HG02763 (cell line): Measurements from ENCODE around the gene RAPGEF5.

Source experiments
- ATAC-seq: cut with Tn5 transposase; IDR thresholded peaks from one replicate; pipeline ENCODE4 v1.9.1; 2021; ENCODE audit warnings: mild to moderate bottlenecking, moderate library complexity; ENCODE audit not compliant: unreplicated experiment

Gene RAPGEF5

DNA sequence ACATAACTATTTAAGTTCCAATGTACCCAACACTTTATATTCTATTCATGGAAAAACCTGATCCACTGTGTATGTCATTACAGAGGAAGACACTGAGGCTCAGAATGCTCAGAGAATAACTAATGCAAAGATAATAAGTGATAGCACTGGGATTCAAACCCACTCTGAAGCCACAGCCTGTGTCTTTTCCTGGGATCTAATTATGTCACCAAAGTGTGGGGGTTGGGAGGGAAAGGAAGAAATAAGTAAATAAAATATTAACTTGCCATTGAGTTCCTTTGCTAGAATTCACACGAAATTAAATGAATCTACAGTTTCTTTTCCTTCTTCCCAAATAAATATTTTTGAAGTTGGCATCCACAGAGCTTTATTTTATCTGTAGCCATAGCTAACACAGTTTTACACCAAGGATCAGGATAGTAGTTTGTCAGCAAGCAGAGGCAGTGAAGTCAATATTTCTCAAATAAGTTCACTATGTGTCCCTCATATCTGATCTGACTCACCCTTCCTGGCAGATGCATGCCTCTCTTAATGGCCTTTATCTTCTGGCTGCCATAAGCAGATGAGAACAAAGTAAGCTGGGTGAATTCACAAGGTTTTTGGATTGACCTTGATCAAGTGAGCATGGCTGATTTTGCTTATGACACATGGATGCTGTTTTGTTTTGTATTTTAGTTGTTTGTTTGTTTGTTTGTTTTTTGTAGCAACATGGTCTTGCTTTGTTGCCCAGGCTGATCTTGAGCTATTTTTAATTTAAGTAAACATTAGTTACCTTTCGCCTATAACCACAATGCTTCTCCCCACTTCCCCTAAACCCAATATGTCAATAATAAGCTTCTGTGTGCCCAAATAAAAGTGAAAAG, 6.3 kb downstream of the RAPGEF5 start:
- peak; percentile 49 for ATAC-seq

DNA sequence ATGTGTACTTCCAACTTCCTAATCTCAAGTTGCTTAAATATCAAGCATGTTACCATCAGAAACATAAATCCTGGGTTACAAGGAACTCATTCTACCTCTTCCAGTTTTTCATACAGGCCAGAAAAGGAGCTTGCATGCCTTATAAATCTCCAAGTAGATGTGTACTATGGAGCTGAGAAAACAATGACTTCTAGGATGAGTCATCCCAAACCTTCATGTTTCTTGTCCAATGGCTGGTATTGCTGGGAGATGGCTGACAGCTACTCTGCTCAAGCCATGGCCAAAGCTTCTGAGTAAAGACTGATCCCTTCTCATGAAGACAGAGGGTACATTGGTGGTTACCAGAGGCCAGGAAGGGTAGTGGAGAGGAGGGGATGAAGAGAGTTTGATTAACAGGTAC, 8.6 kb downstream of the RAPGEF5 start:
- ATAC-seq = no peak

DNA sequence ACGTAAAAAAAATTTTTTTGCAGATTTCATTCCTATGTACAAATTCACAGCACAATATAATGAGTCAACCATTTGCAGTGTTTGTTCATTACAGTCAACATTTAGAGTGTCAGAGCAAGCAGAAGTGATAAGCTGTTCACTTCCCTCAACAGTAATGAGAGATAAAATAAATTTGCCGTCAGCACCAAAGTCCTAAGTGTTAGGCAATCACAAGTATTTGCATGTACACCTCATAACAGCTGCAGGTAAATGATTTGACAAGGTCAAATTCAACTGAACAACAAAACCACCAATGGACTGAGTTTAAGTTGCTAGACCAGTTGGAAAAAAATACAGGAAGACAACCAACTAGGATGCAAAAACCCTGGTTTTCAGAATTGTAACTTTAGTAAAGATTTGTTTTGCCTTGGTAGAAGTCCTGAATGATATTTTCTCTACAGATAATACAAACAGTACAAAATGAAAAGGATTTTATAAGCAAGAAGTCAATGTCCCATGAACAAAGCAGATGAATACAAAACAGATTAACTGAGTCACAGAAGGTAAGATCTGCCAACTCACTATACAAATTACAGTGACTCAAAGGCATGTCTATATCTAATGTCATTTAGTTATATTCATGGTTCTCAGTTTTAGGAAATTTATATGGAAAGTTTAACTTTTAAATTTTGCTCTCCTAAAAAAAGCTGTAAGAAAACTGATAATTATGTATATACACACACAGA, 10.4 kb downstream of the RAPGEF5 start:
- ATAC-seq = no peak

DNA sequence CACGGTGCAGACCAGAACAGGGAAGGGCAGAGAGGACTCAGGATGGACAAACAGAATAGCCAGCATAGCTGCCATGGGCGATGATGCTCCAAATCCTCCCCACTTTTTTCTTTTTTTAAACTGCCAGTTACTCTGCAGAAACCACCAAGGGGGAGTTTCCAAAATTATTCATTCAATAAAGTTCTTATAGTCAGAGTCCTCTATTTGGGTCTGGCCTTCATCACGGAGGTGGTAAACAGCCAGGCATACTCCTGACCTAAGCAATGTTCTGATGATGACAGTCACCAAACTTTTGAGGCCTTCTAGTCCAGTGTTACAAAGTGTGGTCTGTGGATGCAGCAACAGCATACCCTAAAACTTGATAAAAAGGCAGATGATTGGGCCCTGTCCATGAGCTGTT, 12.3 kb downstream of the RAPGEF5 start:
- ATAC-seq = no peak

DNA sequence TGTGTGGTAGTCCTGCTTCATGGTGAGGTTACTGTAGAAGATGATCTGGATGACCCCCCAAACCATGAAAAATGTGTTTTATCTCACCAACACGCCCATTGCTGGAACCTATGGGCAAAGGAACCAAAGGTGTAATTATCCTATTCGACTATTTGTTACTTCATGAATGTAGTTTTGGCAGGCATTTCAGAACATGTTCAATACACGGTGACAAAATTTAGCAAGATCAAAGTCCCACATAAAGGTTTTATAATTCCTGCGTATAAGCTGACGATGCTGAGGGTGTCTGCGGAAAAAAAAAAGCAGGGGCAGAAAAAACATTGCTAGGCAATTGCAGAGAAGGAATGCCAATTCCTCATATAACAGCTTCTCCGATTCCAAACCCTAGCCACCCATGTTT, 13.3 kb downstream of the RAPGEF5 start:
- ATAC-seq = no peak

DNA sequence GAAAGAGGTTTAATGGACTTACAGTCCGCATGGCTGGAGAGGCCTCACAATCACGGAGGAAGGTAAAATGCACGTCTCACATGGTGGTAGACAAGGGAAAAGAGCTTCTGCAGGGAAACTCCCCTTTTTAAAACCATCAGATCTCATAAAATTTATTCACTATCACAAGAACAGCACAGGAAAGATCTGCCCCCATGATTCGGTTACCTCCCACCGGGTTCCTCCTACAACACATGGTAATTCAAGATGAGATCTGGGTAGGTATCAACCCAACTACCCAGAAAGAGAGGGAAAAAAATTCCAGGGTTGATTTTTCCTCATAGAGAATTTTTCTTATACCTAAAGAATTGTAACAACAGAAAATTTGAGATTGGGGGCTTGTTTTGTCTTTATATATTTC, 13.9 kb downstream of the RAPGEF5 start:
- no peak for ATAC-seq

DNA sequence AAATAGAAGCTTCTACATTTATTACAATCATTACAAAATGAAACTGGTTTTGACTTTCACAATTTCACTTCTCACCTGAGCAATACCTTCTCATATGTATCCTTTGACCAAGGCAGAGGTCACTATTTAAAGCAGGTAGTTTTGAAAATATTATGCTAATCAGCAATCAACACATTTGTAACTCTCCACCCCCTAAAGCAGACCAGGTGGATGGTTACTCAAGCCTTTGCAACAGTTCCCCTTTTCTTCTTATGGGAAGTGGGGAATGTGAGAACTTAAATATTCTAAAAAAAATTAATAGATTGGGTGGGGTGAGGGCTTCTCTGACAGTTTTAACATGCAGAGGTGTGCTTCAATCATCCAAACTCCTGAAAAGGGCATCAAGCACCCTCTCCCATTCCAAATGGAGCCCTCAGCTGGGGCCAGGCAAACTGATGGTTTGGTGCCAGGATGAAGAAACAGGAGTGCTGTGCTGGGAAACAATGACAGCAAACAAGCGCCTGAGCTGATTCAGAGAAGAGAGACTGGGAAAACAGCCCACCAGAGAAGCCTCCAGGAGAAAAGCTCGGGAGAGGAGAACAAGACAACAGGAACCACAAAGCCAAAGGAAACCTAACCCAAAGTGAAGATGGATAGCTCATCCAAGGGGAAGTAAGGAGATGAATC, 17.1 kb downstream of the RAPGEF5 start:
- ATAC-seq = no peak

DNA sequence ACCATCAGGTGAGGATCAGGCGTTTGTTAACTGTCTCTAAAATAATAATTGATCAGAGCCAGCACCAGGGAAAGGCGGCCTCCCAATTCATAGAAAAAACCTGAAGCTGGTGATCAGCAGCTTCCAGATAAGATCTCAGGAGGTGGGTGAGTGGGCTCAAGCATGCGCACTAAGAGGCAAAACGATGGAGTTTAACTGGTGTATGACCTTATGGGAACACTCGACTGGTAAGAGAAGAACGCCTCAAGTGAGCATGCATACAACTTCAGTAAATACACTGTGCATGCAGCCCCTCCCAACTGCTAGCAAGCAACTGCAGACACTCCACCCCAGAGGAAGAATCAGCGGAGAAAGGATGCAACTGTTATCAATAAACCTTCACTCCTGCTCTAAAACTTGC, 18.1 kb downstream of the RAPGEF5 start:
- no peak for ATAC-seq

DNA sequence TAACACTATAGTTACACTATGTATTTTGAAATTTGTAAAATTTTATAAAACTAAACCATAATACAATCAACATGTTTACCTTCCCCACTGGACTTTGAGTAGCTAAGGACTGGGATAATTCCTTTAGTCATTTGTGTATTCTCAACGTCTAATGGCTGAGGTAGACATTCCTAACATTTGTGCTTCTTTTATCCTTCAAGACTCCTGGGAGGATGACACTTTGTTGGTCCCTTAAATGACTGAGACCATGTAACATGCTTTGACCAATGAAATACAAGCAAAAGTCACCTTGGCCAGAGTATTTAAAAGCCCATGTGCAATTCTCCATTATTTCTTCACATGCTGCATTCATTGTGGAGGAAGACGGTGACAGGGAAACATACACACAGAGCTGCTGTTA, 18.5 kb downstream of the RAPGEF5 start:
- ATAC-seq = no peak

DNA sequence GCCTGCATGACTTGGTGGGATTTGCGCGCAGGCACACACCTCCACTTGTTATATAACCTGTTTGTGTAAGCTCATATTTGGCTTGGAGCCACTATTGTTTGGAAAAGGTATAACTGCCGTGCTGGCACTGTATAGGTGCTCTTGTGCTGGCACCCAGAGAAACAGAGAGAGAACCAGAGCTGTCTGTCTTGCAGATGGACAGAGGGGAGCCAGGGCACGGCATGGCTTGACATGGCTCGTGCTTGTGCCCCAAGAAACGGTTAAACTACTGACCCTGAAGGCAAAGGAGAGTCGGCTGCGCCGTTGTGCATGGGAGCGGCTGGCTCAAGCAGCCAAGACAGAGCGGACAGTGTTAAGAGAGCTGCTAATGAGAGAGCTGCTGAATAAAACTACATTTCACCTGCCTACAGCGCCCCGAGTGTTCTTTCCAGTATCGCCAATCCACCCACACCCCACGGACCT, 23.2 kb downstream of the RAPGEF5 start:
- no peak for ATAC-seq

DNA sequence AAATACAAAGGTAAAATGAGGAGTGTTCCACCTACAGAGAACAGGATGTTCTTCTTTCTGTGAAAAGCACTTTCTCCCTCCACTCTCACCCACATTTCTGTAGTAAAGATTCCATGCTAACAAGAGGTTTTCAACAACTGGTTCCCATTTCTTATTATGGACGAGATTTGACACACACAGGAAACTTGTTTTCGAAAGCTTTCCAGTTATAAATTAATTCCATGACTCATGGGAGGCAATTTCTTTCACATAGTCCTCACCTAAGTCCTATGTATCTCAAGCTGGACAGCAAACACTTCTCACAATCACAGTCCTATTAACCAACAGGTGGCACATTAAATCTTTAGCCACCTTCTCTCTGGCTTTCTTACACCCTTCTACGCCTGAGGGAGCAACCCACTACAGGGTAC, 24.5 kb downstream of the RAPGEF5 start:
- ATAC-seq = no peak

DNA sequence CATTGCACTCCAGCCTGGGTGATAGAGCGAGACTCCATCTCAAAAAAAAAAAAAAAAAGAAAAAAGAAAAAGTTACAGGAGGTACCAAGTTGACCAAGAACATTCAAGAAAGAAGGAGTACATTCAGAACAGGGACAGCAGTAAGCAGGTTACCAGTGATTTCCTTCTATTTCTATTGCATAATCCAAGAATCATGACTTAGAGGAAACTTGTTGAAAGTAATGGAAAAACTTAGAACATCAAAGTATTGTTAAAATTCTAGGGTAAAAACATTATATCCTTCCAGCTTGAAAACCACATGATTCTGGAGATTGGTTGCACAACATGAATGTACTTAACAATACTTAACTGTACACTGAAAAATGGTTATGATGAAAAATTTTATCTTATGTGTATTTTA, 25.2 kb downstream of the RAPGEF5 start:
- ATAC-seq = no peak

DNA sequence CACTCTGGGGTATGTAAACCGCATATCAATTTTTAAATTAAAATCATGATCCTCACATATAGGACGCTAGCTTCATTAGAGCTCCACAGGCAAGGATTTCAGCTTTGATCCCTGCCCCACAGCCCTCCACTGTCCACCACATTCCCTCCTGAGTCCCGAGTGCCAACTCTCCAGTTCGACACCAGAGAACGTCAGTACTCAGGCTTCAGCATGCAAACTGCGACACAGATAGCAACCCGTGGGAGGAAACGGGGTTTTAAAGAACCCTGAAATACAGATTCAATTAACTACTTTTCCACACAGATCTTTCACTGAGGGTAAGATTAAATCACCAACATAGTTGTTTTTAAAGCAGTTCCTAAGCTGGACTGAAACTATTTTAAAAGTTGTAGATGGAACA, 26.1 kb downstream of the RAPGEF5 start:
- no peak for ATAC-seq

DNA sequence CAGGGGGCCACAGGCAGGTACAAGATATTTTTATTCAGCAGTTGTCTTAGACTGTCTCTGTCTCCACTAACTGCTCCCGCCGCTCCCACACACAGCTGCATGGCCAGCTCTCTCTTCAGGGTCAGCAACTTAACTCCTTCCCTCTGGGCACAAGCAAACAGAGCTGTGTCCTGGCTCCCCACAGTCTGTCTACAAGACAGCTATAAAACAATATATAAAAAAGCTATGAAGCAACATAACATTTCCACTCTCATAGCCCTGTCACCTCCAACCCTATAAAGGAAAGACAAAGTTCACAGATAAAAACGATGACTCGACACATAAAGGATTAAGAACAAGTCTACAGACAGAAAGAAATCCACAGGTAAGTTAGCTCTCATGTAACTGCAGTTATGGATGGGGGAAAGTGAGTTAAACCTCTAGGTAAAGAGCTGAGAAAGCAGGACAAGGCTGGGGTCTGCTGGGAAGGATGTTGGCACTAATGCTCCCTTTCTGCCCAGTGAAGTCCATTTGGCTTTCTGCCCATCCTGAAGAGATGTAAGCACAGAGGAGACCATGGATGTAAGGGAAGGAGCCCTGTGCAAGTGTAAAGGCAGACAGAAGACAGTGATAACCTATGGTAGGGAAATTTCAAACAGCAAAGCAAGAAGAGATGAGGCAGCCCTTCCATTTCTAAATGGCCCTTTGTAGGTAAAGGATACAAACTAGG, 27.0 kb downstream of the RAPGEF5 start:
- no peak for ATAC-seq

DNA sequence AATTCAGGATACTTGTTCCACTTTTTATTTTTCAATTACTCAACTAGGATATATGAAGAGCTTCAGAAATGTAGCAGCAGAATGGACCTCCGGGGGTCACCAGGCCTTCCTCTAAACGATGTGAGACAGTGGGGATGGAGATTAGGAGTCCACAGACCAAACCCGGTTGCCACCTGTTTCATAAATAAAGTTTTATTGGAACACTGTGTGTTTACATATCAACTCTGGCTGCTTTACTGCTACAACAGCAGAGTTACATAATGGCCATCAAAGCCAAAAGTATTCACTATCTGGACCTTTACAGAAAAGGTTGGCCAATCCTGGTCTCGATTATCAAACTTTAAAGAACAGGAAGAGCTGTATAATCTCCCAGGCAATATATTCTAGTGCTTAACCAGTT, 30.8 kb downstream of the RAPGEF5 start:
- no peak for ATAC-seq

DNA sequence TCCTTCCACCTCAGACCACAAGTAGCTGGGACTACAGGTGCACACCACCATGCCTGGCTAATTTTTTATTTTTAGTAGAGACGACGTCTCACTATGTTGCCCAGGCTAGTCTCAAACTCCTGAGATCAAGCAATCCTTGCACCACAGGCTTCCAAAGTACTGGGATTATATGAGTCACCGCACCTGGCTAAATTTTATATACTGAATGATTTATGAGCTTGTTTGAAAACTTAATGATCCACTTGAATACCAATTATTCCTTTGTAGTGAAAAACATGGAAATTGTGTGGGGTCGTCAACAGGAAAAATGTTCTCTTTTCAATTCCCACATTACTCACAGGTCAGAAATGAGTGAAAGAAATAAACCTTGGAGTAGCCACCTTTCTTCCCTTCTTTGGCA, 31.3 kb downstream of the RAPGEF5 start:
- ATAC-seq = no peak

DNA sequence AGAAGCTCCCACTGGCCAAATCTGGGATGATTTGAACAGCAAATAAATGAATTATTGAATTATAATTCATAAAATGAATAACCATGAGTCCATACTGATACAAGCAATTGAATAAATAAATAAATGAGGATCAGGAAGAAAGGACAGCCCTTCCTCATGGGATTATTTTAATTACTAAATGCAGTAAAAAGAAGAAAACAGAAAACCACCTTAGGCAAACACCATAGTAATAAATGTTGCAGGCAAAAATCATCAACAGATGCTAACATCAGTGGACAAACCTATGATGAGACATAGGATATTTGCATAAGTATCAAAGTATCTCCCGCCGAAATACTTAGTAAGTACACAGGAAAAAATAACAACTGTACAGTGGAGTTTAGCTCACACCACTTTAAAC, 33.2 kb downstream of the RAPGEF5 start:
- ATAC-seq = no peak

DNA sequence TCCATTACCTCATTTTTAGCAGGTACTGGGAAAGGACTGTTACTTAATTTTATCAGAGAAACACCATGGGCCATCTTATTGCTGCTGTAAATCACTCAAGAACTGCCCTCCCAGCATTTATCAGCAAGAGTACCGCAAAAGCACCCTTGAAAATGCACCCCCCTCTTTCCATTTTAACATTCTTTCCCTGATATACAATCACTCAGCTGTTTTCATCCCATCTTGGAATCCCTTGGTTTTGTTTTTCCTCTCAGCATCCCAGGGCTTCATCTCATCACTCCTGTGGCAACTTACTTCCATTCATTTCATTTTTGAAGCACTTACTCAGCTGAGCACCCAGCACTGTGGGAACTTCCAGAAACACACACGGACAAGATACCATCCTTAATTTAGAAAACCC, 36.5 kb downstream of the RAPGEF5 start:
- ATAC-seq = no peak

DNA sequence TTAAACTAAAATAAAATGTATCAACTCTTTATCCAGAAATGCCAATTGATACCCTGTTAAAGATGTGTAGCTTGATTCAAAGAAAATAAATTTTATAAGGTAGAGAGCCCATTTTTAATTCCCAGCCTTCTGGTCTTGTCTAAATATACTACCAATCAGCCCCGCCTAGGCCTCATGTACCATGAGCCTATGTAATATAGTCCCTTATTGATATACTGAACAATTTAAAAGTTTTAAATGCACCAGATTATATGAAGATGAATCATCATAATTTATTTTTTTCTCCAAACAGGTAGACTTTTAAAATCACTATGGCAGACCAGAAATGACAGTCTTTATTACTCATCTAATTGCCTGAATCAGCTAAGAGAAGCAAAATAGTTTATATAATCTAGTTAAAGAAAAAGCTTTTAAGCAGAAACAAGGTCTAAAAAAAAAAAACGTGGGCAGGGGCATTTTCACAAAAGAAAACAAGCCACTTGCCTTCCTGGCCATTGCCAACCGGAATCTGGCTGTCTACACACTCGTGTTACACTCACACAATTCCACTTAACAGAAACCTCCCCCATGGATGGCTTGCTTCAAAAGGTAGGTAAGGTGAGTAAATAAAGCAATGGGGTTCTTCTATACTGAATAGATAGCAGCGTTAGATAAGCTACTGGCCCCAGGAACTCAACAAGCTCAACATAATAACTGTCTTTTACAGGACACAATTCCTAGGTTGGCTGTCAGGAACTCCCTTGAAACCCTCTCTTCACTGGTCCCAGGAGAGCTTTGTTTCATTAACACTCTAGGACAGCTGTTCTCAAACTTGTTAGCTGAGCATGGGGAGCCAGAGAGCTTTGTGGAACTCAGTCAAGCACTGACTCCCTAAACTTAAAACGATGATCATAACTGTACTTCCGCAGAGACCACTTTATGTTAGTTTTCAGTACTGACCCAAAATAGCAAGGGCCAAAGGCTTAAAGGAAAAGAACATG, 37.2 kb downstream of the RAPGEF5 start:
- no peak for ATAC-seq

DNA sequence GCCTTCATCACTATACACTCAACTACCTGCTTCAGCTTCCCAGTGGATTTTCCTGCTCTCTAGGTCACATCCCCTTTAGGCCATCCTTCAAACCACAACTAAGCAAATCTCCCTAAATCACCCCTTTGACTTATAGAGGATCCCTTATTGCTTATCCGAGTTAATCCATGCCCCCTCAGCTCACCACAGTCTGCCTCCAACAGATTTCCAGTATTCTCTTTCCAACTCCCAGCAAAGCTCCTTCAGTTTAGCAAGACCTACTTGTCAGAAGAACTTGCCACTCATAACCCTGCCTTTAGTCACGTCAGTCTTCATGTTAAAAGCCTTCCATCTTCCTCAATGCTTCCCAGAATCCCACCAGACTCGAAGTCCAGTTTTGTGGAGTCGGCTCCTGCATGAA, 38.6 kb downstream of the RAPGEF5 start:
- no peak for ATAC-seq
